Measurements from ENCODE around the gene PIAS4. TPM values are rescaled to one million over a fixed set of nuclear protein-coding genes. Genes with fewer than 3 reads are reported as not detected.

PIAS4 gene
- total and polyA plus RNA-seq, 2 of the 13 experiments (the other 11 are each of a cell fraction or from before 2014, with no cell fraction given): 9.0 to 20.1 TPM

DNA sequence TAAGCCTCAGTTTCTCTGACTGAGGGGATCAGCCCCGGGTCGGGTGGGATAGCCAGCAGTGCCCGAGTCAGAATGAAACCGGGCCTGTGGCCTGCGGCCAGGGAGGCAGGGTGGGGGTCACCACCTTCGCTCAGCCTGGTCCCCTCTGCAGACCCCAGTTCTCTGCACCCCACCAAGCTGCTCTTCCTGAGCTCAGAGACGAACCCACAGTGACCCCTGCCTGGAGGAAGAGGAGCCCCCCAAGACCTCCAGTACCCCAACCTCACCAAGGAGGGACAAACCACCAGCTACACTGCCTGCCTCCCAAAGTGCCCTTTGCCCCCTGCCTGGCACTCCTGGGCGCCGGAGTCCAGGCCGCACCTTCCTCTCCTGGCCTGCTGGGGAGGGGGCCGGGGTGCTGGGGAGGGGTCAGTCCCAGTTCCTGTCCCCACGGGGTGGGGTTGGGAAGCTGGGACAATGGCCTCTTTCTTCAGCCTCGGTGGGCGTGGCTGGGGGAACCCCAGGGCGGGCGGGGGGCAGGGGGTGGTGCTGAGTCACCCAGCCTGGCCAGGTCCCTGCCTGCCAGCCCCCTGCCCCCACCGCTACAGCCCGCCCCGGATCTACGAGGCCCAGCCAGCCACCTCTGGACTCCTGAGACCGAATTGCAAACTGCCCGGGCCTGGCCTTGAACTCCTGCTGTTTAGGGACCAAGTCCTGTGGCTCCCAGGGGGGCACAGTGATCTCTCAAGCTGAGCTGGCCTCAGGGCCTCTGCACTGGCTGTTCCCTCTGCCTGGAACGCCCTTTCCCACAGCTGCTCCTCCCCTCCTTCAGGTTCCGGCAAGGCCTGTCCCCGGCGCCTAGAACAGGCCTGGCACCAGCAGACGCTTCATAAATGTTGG, 44.8 kb downstream of the PIAS4 start (continued):
- TF ChIP-seq ZBED4 (CRISPR knock-in tag; IDR thresholded peaks at IDR 0.05; ENCODE audit: borderline replicate concordance): peak; percentile 85; the same call in 1 of the 2 replicates
- TF ChIP-seq ZNF280B (CRISPR knock-in tag; IDR thresholded peaks at IDR 0.05; ENCODE audit: borderline replicate concordance): no peak; the same call in 1 of the 2 replicates
- TF ChIP-seq NBN (conservative IDR thresholded peaks at IDR 0.05): no peak
- TF ChIP-seq, protein P1, sequence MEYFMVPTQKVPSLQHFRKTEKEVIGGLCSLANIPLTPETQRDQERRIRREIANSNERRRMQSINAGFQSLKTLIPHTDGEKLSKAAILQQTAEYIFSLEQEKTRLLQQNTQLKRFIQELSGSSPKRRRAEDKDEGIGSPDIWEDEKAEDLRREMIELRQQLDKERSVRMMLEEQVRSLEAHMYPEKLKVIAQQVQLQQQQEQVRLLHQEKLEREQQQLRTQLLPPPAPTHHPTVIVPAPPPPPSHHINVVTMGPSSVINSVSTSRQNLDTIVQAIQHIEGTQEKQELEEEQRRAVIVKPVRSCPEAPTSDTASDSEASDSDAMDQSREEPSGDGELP (IDR thresholded peaks at IDR 0.05; ENCODE audit: borderline replicate concordance, low read depth): peak; percentile 87; the same call in 1 of the 2 replicates
- TF ChIP-seq TEAD3 (CRISPR knock-in tag; optimal IDR thresholded peaks at IDR 0.05; ENCODE audit: borderline replicate concordance): peak; percentile 66
- TF ChIP-seq, protein P2, sequence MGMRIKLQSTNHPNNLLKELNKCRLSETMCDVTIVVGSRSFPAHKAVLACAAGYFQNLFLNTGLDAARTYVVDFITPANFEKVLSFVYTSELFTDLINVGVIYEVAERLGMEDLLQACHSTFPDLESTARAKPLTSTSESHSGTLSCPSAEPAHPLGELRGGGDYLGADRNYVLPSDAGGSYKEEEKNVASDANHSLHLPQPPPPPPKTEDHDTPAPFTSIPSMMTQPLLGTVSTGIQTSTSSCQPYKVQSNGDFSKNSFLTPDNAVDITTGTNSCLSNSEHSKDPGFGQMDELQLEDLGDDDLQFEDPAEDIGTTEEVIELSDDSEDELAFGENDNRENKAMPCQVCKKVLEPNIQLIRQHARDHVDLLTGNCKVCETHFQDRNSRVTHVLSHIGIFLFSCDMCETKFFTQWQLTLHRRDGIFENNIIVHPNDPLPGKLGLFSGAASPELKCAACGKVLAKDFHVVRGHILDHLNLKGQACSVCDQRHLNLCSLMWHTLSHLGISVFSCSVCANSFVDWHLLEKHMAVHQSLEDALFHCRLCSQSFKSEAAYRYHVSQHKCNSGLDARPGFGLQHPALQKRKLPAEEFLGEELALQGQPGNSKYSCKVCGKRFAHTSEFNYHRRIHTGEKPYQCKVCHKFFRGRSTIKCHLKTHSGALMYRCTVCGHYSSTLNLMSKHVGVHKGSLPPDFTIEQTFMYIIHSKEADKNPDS (CRISPR knock-in tag; IDR thresholded peaks at IDR 0.05): no peak
- TF ChIP-seq ZNF660 (CRISPR knock-in tag; IDR thresholded peaks at IDR 0.05; ENCODE audit: borderline replicate concordance, low read depth): no peak
- TF ChIP-seq ZNF143 (CRISPR knock-in tag; IDR thresholded peaks at IDR 0.05): peak; percentile 41
- no peak for TF ChIP-seq ZNF136 (CRISPR knock-in tag; IDR thresholded peaks at IDR 0.05; ENCODE audit: low read depth)
- TF ChIP-seq ZNF329 (CRISPR knock-in tag; IDR thresholded peaks at IDR 0.05; ENCODE audit: low read depth): no peak
- TF ChIP-seq ZNF816 (CRISPR knock-in tag; IDR thresholded peaks at IDR 0.05; ENCODE audit: borderline replicate concordance): peak; percentile 71; the same call in 1 of the 2 replicates
- TF ChIP-seq ZNF263 (CRISPR knock-in tag; IDR thresholded peaks at IDR 0.05): peak; percentile 71
- TF ChIP-seq TEAD2 (CRISPR knock-in tag; IDR thresholded peaks at IDR 0.05): no peak
- no peak for TF ChIP-seq MTA3 (CRISPR knock-in tag; IDR thresholded peaks at IDR 0.05)
- TF ChIP-seq RELA (CRISPR knock-in tag; IDR thresholded peaks at IDR 0.05): peak; percentile 63; the same call in 1 of the 2 replicates
- peak; percentile 86; the same call in 1 of the 2 replicates for TF ChIP-seq GZF1 (CRISPR knock-in tag; IDR thresholded peaks at IDR 0.05)
- TF ChIP-seq ZNF205 (CRISPR knock-in tag; IDR thresholded peaks at IDR 0.05): peak; percentile 79; the same call in 1 of the 2 replicates
- TF ChIP-seq HNF4A (CRISPR knock-in tag; IDR thresholded peaks at IDR 0.05): peak; percentile 95
- TF ChIP-seq CREM (IDR thresholded peaks at IDR 0.05): peak; percentile 74
- TF ChIP-seq CREM (CRISPR knock-in tag; IDR thresholded peaks at IDR 0.05): no peak
- TF ChIP-seq NFKBIZ (CRISPR knock-in tag; IDR thresholded peaks at IDR 0.05): 0 out of 2 replicates have a peak, but pooled peaks have one; percentile 64
- TF ChIP-seq ZNF713 (CRISPR knock-in tag; IDR thresholded peaks at IDR 0.05): 0 out of 2 replicates have a peak, but pooled peaks have one; percentile 76

All from HepG2 (cell line).